Activated T-cell treated with anti-CD3 and anti-CD28 coated beads for 24 hours (primary cell): ENCODE data around the gene HOXB9.

Experiments
- DNase-seq: peaks from one replicate; pipeline ENCODE4 v3.0.0-alpha.2; 2020; ENCODE audit warnings: low read depth

HOXB9 gene

DNA sequence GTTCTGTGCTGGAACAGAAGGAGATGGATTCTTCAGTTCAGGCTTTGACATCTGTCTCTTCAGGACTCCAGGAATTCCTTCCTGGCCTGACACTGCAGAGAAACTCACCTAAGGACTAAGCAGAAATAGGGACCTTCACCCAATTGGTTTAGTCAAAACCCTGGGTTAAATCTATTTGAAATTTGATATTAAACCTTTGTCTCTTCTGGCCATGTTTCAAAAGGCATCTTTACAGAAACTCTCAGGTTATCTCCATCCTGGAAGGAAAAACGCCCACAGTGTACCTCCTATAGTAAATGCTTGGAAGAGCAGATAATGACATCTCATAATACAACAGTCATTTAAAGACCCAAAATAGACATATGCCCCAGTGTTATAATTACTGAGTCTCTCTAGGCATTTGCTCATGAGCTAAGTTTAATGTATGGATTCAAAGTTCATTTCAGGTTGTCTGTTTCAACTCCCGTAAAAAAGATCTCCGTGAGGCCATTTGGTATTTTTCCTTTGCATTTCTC, 42.4 kb downstream of the HOXB9 start:
- DNase-seq: no peak

DNA sequence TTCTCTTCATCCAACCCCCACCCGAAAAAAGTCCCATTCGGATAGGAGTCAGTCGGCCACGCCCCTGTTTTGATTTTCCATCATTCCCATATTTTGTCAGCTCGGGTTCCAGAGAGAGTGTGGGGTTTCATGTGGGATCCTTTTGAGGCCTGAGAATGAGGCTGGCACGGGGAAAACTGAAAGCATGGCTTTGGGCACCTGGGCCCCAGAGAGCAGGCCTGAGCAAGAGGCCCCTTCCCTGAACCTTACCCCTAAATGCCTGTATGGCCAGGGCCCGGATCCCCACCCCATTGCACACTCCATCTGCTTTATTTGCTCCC, 43.4 kb downstream of the HOXB9 start:
- DNase-seq: no peak

DNA sequence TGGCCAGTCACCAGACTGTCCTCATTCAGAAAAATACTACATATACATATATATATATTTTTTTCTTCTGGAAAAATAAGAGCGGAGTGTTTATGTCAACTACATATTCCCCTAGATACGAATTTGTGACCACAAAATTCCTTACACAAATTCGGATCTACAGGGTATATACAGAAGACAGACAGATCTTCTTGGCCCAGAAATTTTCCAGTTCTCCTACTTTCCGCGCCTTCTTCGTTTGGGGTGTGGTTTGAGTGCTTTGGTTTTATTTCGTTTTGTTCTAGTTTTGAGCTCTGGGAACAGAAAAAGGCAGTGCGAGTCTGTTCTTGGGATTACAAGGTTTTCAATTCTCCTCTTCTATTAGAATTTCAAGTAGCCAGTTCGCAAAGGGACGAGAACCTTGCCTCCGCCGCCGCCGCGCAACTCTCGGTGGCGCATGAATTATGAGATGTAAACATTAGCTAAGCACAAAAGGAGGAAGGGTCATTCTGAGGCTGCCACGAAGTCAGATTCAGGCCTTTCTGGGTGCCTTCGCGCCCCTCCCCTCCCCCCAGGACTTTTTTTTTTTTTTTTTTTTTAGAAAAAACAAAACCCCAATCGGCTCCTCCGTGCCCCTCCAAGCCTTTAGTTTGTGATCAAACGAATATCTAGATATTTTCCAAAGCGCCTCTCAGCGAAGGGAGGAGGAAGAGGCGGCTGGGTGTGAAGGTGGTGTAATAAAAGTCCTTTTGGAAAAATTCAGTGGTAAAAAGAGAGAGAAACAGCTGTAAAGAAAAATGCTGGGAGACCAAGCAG, 46.2 kb downstream of the HOXB9 start:
- DNase-seq: no peak

DNA sequence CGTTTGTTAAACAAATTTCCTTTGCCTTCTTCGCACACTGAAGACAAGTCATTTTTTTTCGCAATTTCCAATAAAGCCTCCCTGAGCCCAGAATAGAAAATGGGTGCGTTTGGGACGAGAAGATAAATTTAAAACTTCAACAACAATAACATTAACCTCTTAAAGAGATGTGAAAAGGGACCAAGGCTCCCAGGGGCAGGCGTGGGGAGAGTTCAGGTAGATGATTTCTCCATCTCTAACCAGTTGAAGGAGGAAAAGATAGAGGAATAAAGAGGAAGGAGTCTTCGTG, 46.7 kb downstream of the HOXB9 start:
- DNase-seq: no peak

DNA sequence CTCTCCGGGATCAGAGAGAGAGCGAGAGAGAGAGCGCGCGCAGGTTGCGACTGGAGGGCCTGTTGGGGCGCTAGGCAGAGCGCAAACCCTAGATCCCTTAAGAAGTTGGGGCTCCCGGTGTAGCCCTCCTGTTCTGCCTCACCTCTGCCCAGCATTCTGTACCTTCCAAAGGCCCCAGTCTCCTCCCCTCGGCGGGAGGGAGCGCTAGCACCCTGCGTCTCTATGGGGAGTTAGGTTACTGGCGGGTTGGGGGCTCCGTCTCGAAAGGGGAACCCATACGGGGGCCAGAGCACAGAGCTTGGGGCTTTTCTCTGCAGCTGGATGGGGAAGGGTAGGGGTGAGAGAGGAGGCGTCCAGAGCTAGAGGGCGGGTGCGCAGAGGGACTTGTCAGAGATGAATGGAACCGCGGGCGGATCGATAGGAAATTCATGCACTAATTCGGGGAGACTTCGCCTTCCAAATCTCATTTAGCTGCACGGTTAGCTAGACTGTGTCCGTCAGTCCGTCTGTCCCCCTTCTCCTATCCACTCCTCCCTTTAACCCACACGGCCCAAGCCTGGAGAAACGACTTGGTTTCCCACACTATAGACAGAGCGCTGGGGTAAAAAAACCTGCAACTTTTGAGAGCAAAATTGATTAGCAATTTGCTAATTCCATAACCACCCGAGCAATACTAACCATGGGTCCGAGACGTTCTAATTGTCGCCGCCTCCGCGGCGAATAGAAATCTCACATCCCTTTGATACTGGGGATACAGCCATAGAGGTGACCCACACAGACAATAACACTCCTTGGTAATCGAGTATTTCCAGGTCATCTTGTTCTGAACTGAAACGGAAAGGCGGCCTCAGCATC, 47.3 kb downstream of the HOXB9 start:
- DNase-seq: no peak

DNA sequence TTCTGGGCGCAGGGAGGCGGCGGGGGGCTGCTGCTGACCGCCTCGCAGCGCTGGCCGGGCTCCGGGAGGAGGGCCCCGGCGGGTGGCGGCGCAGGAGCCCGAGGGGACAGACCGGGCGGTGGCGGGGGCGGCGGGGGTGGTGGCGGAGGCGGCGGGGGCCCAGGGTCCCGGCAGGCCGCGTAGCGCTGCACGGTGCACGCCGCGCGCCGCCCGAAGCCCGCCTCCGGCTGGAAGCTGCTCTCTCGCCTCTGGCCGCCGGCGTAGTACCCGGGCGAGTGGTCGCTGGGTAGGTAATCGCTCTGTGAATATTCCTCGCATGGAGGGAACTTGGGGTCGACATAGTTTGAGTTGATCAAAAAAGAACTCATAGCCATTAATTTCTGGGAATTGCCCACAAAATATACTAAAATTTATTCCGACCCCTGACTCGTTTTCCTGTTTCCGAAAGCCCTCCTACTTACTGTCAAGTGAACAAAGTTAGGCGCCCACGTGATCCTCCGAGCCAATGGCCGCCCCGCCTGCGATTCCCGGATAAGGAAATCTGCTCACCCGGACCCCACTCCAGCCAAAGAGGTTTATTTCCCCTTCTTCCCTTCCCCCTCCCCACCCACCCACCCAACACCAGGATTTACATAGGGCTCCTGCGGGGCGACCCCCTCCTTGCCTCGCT, 48.1 kb downstream of the HOXB9 start, which contains the start of gene HOXB4:
Gene HOXB4, minus strand, starts transcription at position 405 of the 670 bp plus-strand sequence. Its CDS starts 31 bp downstream, at position 374.
- peak; percentile 55 for DNase-seq

DNA sequence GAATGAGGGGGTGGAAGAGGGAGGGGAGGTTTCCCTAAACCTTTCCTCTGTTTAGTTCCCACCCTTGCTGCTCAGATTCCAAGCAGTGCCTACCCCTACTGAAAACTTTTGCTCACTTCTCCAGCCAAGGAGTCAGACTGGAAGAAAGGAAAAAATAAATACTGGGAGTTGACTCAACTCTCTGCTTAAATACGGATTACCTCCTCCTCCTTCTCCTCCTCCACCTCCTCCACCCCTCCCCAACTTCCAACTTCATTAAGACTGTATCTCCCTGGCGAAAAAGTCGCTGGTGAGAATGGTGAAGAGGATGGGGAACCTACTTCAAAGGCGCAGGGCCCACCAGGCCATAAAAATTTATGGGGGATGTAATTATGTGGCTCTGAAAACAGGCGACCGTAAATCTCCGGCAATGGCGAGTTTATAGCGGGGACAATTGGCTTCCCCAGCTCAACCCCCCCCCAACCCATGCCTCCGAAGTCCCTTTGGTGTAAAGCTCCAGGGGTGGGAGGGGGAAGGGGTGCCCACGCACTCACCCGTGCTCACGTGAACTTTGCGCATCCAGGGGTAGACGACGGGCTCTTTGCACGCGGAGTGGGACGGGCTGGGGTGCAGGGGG, 48.7 kb downstream of the HOXB9 start:
- no peak for DNase-seq

DNA sequence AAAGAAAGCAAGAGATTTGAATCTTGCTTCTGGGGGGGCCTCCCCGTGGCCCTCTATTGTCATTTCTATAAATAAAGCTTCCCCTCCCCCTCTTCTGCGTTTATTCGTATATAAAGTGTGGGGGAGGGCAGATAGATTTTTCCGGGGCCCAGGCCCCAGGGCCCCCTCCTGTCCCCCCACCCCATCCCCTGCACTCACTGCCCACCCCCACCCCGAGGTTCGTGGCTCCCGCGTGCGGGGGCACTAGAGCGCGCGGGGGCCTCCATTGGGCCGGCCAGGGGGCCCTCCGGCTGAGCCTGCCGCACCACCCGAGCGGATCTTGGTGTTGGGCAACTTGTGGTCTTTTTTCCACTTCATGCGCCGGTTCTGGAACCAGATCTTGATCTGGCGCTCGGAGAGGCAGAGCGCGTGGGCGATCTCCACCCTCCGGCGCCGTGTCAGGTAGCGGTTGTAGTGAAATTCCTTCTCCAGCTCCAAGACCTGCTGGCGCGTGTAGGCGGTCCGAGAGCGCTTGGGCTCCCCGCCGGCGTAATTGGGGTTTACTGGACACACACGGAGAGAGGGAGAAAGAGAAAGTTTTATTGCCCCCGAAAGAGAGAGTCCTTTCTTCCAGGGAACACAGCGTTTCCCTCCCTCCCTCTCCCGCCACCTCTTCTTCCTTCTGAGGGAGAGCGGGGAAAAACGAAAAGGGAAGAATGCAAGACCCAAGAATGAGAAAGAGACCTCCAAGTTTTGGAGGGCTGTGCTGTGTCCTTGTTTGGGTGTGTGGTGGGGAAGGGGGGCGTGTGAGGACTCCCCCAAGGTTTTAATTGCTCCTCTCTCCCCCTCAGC, 49.5 kb downstream of the HOXB9 start:
- DNase-seq: no peak

DNA sequence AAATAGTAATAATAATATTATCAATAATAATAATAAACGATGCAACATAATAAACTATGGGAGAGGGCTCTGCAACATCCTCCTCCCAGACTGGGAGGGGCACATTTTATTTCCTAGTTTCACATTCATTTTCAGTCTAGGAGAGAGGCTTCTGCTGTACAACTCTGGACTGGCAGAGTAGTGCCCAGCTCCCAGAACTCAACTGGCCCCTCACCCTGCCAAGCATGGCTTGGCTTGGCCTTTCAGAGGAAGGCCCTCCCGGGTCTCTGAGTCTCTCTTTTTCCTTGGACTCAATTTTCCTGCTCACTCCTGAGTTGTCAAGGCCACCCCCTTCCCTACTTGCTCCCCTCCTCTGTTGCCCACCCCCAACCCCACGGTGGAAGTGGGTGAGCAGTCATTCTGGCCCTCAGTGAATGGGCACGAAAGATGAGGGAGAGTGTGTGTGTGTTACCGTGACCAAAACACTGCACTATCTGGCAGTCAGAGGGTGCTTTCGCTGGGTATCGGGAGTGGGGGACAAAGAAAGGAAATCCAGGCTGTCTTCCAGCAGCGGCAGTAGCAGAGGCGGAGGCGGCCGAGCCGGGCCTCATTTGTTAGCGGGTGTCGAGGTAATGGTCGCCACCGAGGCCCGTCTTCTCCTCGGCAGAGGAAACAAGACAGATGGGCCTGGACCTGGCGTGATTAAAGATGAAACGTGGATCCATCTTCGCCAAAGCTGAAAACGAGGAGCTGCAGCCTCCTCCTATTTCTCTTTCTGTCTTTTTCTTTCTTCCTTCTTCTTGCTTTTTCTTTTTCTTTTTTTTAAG, 50.3 kb downstream of the HOXB9 start:
- DNase-seq: no peak

DNA sequence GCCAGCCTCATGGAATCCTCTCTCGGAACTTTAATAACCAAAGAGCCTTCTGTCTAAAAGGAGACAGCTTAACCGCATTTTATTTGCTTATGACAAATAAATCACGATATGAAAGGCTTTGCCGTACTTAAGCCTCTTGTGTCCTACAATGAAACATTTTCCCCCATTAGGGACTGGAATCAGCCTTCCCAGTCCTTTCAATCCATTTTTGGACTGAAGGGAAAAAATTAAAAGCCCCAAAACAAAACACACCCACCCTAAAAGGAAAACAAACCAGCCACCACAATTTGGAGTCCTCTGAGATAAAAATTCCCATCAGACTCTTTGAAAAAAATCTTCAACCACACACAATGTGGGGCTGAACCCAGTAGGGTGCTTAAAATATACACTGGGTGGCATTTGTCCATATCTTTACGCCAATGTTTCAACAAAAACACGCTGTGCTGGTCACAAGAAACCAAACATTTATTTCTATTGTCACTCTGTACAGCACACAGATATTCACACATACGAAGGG, 51.0 kb downstream of the HOXB9 start:
- no peak for DNase-seq

DNA sequence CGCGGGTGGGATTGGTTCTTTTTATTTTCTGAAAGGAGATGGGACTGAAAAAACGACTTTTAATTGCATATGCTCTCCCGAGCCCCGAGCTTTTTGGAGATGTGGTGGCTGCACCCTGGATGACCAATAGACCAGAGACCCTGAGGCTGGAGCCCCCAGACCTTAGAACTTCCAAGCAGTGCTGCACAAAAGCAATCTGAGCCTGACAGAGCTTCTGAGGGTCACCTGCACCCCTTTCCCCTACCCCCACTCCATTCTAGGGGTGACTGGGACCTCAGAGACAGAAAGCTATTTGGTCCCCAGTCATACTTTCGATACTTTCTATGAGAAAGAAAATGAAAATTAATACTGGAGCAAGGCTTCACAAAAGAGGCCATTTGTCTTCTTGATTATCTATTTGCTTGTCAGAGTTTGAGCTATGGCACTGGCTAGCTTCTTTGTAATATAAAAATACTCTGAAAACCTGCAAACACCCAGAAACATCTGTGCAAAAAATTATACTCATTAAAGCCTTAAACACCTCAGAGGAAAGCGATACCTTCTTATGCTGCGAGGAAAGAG, 51.6 kb downstream of the HOXB9 start:
- no peak for DNase-seq

DNA sequence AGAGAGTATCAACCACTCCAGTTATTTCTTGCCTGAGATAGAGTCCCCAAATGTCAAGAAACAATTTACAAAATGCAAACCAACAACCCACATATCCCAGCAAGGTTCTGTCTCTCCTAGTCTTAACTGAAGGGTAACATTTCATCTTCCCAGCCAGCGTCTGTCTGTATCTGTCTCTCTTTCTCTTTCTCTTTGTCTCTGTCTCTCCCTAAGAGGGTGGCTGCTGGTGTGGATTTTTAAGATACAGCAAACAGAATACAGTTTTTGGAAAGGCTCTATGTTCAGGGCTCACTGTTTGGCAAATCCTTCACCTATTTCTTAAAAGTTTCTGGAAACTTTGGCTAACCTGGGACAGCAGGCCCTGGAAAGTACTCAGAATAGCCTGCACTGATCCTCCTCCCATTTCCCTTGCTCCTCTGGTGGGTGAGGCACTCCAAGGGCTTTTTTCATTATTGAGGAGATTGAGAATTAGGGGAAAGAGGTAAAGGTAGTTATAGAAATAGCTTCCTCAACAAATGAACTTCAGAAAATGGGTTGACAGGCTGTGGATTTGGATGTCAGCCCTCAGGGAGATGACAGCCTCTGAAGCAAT, 54.2 kb downstream of the HOXB9 start:
- DNase-seq: no peak
